ENCODE measurements around the gene OSBPL3. TPM values are rescaled to one million over a fixed set of nuclear protein-coding genes. Genes with fewer than 3 reads are reported as not detected.

OSBPL3 gene
- total RNA-seq, 1 experiment from 2014 or later, result 16.0 TPM

DNA sequence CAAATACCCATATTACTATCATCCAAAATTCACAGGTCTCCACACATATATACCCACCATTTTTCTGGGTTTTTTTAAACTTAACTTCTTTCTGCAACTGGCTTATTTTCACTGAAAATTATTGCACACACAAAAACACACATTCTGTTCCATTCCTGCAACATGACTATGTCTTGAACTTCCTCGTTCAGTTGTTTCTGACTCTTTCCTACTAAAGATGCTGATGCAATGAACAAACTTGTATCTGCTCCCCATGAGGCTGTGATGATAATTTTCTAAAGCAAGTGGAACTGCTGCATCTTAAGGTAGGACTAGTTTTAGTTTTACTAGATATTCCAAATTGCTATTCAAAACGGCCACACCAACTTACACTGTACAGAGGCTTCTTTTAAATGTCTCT is 77.7 kb downstream of the OSBPL3 start:
- H3K27ac Mint-ChIP-seq, result no peak overlapping the region
- DNase-seq (ENCODE audit: low spot score), result no peak
- ChIA-PET POLR2A (no interaction called here), CTCF (no interaction called here)
- peaks cover 6% of the 10 kb centered on the region; the same call in 1 of the 2 replicates for H3K4me1 Mint-ChIP-seq
- no peak for TF ChIP-seq USF1 (CRISPR knock-in tag; IDR thresholded peaks at IDR 0.05)
- no peak for TF ChIP-seq ETV6 (CRISPR knock-in tag; IDR thresholded peaks at IDR 0.05)
- TF ChIP-seq IRF2 (CRISPR knock-in tag; IDR thresholded peaks at IDR 0.05; ENCODE audit: borderline replicate concordance, low read depth), result no peak
- TF ChIP-seq, protein P1, sequence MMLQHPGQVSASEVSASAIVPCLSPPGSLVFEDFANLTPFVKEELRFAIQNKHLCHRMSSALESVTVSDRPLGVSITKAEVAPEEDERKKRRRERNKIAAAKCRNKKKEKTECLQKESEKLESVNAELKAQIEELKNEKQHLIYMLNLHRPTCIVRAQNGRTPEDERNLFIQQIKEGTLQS (CRISPR knock-in tag; conservative IDR thresholded peaks at IDR 0.05), result no peak
- TF ChIP-seq NFYB (CRISPR knock-in tag; conservative IDR thresholded peaks at IDR 0.05; ENCODE audit: low read depth), result no peak
- TF ChIP-seq, protein P2, sequence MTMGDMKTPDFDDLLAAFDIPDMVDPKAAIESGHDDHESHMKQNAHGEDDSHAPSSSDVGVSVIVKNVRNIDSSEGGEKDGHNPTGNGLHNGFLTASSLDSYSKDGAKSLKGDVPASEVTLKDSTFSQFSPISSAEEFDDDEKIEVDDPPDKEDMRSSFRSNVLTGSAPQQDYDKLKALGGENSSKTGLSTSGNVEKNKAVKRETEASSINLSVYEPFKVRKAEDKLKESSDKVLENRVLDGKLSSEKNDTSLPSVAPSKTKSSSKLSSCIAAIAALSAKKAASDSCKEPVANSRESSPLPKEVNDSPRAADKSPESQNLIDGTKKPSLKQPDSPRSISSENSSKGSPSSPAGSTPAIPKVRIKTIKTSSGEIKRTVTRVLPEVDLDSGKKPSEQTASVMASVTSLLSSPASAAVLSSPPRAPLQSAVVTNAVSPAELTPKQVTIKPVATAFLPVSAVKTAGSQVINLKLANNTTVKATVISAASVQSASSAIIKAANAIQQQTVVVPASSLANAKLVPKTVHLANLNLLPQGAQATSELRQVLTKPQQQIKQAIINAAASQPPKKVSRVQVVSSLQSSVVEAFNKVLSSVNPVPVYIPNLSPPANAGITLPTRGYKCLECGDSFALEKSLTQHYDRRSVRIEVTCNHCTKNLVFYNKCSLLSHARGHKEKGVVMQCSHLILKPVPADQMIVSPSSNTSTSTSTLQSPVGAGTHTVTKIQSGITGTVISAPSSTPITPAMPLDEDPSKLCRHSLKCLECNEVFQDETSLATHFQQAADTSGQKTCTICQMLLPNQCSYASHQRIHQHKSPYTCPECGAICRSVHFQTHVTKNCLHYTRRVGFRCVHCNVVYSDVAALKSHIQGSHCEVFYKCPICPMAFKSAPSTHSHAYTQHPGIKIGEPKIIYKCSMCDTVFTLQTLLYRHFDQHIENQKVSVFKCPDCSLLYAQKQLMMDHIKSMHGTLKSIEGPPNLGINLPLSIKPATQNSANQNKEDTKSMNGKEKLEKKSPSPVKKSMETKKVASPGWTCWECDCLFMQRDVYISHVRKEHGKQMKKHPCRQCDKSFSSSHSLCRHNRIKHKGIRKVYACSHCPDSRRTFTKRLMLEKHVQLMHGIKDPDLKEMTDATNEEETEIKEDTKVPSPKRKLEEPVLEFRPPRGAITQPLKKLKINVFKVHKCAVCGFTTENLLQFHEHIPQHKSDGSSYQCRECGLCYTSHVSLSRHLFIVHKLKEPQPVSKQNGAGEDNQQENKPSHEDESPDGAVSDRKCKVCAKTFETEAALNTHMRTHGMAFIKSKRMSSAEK (CRISPR knock-in tag; IDR thresholded peaks at IDR 0.05; ENCODE audit: borderline replicate concordance), result no peak
- no peak for TF ChIP-seq JAZF1 (CRISPR knock-in tag; IDR thresholded peaks at IDR 0.05)
- TF ChIP-seq NR3C1 (CRISPR knock-in tag; conservative IDR thresholded peaks at IDR 0.05; ENCODE audit: low read depth), result no peak
- TF ChIP-seq ELF4 (CRISPR knock-in tag; IDR thresholded peaks at IDR 0.05; ENCODE audit: low read depth), result no peak
- no peak for TF ChIP-seq KAT7 (CRISPR knock-in tag; IDR thresholded peaks at IDR 0.05; ENCODE audit: borderline replicate concordance)
- TF ChIP-seq SMAD4 (CRISPR knock-in tag; IDR thresholded peaks at IDR 0.05), result no peak
- no peak for TF ChIP-seq GRHL2 (CRISPR knock-in tag; IDR thresholded peaks at IDR 0.05; ENCODE audit: insufficient replicate concordance, severe bottlenecking)
- TF ChIP-seq FOXK1 (CRISPR knock-in tag; IDR thresholded peaks at IDR 0.05), result no peak
- TF ChIP-seq, protein P3, sequence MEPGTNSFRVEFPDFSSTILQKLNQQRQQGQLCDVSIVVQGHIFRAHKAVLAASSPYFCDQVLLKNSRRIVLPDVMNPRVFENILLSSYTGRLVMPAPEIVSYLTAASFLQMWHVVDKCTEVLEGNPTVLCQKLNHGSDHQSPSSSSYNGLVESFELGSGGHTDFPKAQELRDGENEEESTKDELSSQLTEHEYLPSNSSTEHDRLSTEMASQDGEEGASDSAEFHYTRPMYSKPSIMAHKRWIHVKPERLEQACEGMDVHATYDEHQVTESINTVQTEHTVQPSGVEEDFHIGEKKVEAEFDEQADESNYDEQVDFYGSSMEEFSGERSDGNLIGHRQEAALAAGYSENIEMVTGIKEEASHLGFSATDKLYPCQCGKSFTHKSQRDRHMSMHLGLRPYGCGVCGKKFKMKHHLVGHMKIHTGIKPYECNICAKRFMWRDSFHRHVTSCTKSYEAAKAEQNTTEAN (CRISPR knock-in tag; IDR thresholded peaks at IDR 0.05), result no peak
- no peak for TF ChIP-seq ZNF263 (CRISPR knock-in tag; IDR thresholded peaks at IDR 0.05; ENCODE audit: low read depth)
- TF ChIP-seq HMGA2 (CRISPR knock-in tag; IDR thresholded peaks at IDR 0.05), result no peak
- no peak for TF ChIP-seq HMGXB4 (CRISPR knock-in tag; IDR thresholded peaks at IDR 0.05)
- TF ChIP-seq TCF7 (CRISPR knock-in tag; IDR thresholded peaks at IDR 0.05; ENCODE audit: low read depth), result no peak
- TF ChIP-seq ZNF425 (CRISPR knock-in tag; conservative IDR thresholded peaks at IDR 0.05), result no peak
- TF ChIP-seq, protein P4, sequence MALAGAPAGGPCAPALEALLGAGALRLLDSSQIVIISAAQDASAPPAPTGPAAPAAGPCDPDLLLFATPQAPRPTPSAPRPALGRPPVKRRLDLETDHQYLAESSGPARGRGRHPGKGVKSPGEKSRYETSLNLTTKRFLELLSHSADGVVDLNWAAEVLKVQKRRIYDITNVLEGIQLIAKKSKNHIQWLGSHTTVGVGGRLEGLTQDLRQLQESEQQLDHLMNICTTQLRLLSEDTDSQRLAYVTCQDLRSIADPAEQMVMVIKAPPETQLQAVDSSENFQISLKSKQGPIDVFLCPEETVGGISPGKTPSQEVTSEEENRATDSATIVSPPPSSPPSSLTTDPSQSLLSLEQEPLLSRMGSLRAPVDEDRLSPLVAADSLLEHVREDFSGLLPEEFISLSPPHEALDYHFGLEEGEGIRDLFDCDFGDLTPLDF (CRISPR knock-in tag; IDR thresholded peaks at IDR 0.05), result no peak
- H3K9me3 Mint-ChIP-seq, result 0 out of 2 replicates have a peak, but pooled peaks cover 3% of the 10 kb centered on the region
- no peaks in the 10 kb centered on the region for H3K27me3 Mint-ChIP-seq (ENCODE audit: low read depth)
- no peak for ATAC-seq
- peaks cover 4% of the 10 kb centered on the region; the same call in 1 of the 2 replicates for H3K36me3 Mint-ChIP-seq
- no peak overlapping the region for H3K4me3 Mint-ChIP-seq
